Dermis microvascular lymphatic vessel endothelial cell (primary cell): ENCODE results near the gene COMMD3. TPM values are rescaled to one million over a fixed set of nuclear protein-coding genes. Genes with fewer than 3 reads are reported as not detected.
A peak's percentile ranks its signal among the peaks of the same experiment; 100 is the strongest.
"Not testable (repeated sequence)": the region's sequence is repeated elsewhere in the genome, so short reads cannot be mapped to it uniquely, and the experiment has no call there.

Experiments used
- DNase-seq, 2 donors: peaks; one replicate each; pipeline versions ENCODE4 v3.0.0 to v3.0.0-alpha.2; 2010; ENCODE audit warnings: low read depth in 2 of 2
- total RNA-seq: library from RNA; depleted of rRNA; stranded (reverse); fragments of >200 nt; gene quantifications from 2 replicates; pipeline ENCODE4 v1.2.1, GENCODE V29; 2014

Gene COMMD3
- total RNA-seq = 24.7 and 30.8 TPM in 2 replicates

- DNase-seq = peak; percentile 65 to 90
Measured at GRCh38 chr10:22316286-22317075, at the start of gene COMMD3. Gene COMMD3, plus strand, starts transcription at chr10:22316388. Its CDS starts 30 bp downstream, at chr10:22316418.

- DNase-seq = no peak
Measured at GRCh38 chr10:22268503-22268902, 47.7 kb upstream of the COMMD3 start.

GRCh38 chr10:22271786-22272185 lies 44.4 kb upstream of the COMMD3 start:
- DNase-seq = no peak

- DNase-seq = no peak
Measured at GRCh38 chr10:22278441-22278782, 37.8 kb upstream of the COMMD3 start.

- no peak for DNase-seq
Measured at GRCh38 chr10:22280078-22280477, 36.1 kb upstream of the COMMD3 start.

- DNase-seq = no peak
Measured at GRCh38 chr10:22285130-22285529, 31.1 kb upstream of the COMMD3 start.

- no peak for DNase-seq
Measured at GRCh38 chr10:22293747-22294404, 22.3 kb upstream of the COMMD3 start.

- no peak for DNase-seq
Measured at GRCh38 chr10:22294694-22295093, 21.5 kb upstream of the COMMD3 start.

GRCh38 chr10:22301193-22301592 lies 15.0 kb upstream of the COMMD3 start:
- DNase-seq = no peak

- no peak for DNase-seq
Measured at GRCh38 chr10:22303461-22303860, 12.7 kb upstream of the COMMD3 start.

- DNase-seq = no peak
Measured at GRCh38 chr10:22305721-22306120, 10.5 kb upstream of the COMMD3 start.

GRCh38 chr10:22308390-22308789 lies 7.8 kb upstream of the COMMD3 start:
- no peak for DNase-seq

GRCh38 chr10:22309180-22310000 lies 6.8 kb upstream of the COMMD3 start:
- DNase-seq = no peak

- DNase-seq = not testable (repeated sequence)
Measured at GRCh38 chr10:22310012-22310411, 6.2 kb upstream of the COMMD3 start.

- DNase-seq = no peak
Measured at GRCh38 chr10:22310928-22311327, 5.3 kb upstream of the COMMD3 start.

GRCh38 chr10:22314852-22315251 lies 1.3 kb upstream of the COMMD3 start:
- DNase-seq = no peak

GRCh38 chr10:22315455-22316285 lies 518 bp upstream of the COMMD3 start:
- DNase-seq = no peak

- DNase-seq = no peak
Measured at GRCh38 chr10:22317076-22317370, 835 bp downstream of the COMMD3 start.

GRCh38 chr10:22317771-22318565 lies 1.8 kb downstream of the COMMD3 start:
- no peak for DNase-seq

GRCh38 chr10:22318772-22319171 lies 2.6 kb downstream of the COMMD3 start:
- DNase-seq = no peak

- no peak for DNase-seq
Measured at GRCh38 chr10:22319547-22319979, 3.4 kb downstream of the COMMD3 start.
